HL-60 (cell line): ENCODE results near the gene ORC4.

ENCODE experiments used
- GABPA ChIP-seq: IDR thresholded peaks from 2 replicates; pipeline ENCODE4 v1.6.1; 2012; ENCODE audit warnings: low read depth
- POLR2AphosphoS5 ChIP-seq: IDR thresholded peaks from 2 replicates; pipeline ENCODE4 v1.6.1; 2012; ENCODE audit warnings: low read depth
- SPI1 ChIP-seq: IDR thresholded peaks from 2 replicates; pipeline ENCODE4 v1.6.1; 2012; ENCODE audit warnings: low read depth, mild to moderate bottlenecking, borderline replicate concordance
- TF ChIP-seq, protein P1 (sequence below): IDR thresholded peaks from one replicate; pipeline ENCODE4 v1.5.1; 2011; ENCODE audit warnings: low read length, control low read depth, inconsistent platforms; ENCODE audit not compliant: insufficient read depth

DNA sequence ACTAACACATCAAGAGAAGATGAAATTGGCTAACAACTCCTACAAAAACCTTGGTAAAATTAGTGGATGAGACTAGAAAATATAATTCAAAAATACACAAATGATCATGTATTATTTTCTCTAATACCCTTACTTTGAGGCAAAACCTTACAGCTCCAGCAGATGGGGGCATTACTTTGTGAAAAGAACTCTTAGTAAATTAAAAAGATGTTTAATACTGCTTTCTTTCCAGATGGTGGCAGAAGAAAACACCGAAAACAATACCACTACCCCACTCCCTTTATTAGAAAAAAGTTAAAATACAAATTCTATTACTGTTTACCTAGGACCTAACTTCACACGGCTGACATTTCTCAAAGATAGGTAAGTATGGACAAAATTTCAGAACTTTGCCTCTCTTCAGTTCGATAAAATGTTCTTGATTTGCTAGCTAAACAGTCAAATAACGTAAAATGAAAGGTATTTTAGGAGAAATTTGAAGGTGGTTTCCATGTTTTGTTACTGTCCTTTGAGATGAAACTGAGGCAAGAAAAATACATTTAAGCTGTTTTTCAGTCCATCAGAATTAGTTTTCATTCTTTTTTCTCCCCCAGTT lies 30.6 kb downstream of the ORC4 start:
- TF ChIP-seq, protein P1, sequence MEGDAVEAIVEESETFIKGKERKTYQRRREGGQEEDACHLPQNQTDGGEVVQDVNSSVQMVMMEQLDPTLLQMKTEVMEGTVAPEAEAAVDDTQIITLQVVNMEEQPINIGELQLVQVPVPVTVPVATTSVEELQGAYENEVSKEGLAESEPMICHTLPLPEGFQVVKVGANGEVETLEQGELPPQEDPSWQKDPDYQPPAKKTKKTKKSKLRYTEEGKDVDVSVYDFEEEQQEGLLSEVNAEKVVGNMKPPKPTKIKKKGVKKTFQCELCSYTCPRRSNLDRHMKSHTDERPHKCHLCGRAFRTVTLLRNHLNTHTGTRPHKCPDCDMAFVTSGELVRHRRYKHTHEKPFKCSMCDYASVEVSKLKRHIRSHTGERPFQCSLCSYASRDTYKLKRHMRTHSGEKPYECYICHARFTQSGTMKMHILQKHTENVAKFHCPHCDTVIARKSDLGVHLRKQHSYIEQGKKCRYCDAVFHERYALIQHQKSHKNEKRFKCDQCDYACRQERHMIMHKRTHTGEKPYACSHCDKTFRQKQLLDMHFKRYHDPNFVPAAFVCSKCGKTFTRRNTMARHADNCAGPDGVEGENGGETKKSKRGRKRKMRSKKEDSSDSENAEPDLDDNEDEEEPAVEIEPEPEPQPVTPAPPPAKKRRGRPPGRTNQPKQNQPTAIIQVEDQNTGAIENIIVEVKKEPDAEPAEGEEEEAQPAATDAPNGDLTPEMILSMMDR = peak; percentile 20
- no peak for TF ChIP-seq POLR2AphosphoS5
- no peak for TF ChIP-seq GABPA
- no peak for TF ChIP-seq SPI1
